WTC11 (cell line): Measurements from ENCODE around the gene NDST3. TPM values are rescaled to one million over a fixed set of nuclear protein-coding genes. Genes with fewer than 3 reads are reported as not detected.

Experiments
- ATAC-seq: fragments of 200-7000 bp; cut with Tn5 transposase; 2 replicates; pipeline ENCODE4 v1.10.0; 2021; ENCODE audit warnings: mild to moderate bottlenecking, moderate library complexity
- CTCF ChIA-PET: fragments of 300-600 bp; sonication (Branson Sonifier 250); formaldehyde crosslinking; loops from one replicate; lab custom pipeline; 2021; ENCODE audit warnings: antibody characterized with exemption; lab: Charles Lee
- POLR2A ChIA-PET: fragments of 350-600 bp; sonication (Branson Sonifier 250); formaldehyde crosslinking; loops from one replicate; lab custom pipeline; 2021; ENCODE audit warnings: antibody characterized with exemption; lab: Charles Lee
- DNase-seq: peaks from one replicate; pipeline ENCODE4 v3.0.0; 2021; ENCODE audit warnings: low spot score
- H3K27ac Mint-ChIP-seq: 2 replicates; pipeline ENCODE4 v1.8.0; 2021; ENCODE audit warnings: mixed read lengths
- H3K27me3 Mint-ChIP-seq: 2 replicates; pipeline ENCODE4 v1.8.0; 2021; ENCODE audit warnings: low read depth, mild to moderate bottlenecking, moderate library complexity, mixed read lengths
- H3K36me3 Mint-ChIP-seq: 2 replicates; pipeline ENCODE4 v1.8.0; 2021; ENCODE audit warnings: mixed read lengths
- H3K4me1 Mint-ChIP-seq: 2 replicates; pipeline ENCODE4 v1.8.0; 2022; ENCODE audit warnings: mixed read lengths
- H3K4me3 Mint-ChIP-seq: 2 replicates; pipeline ENCODE4 v1.8.0; 2021; ENCODE audit warnings: mild to moderate bottlenecking, moderate library complexity, mixed read lengths
- H3K9me3 Mint-ChIP-seq: 2 replicates; pipeline ENCODE4 v1.8.0; 2021; ENCODE audit warnings: mixed read lengths
- ATF2 ChIP-seq: sonication (generic); formaldehyde crosslinking; IDR thresholded peaks from 2 replicates; pipeline ENCODE4 v1.8.1; 2022; ENCODE audit warnings: low read depth, missing genetic modification reagents, borderline replicate concordance
- ATF6 ChIP-seq: sonication (generic); formaldehyde crosslinking; IDR thresholded peaks from 2 replicates; pipeline ENCODE4 v1.8.1; 2023; ENCODE audit warnings: mild to moderate bottlenecking, missing genetic modification reagents
- CBFB ChIP-seq: sonication (generic); formaldehyde crosslinking; IDR thresholded peaks from 2 replicates; pipeline ENCODE4 v1.8.1; 2022; ENCODE audit warnings: mild to moderate bottlenecking, low read depth, missing genetic modification reagents
- CDX4 ChIP-seq: fragments of 250-450 bp; sonication (Bioruptor Pico); IDR thresholded peaks from 2 replicates; pipeline ENCODE4 v1.9.0; 2021; ENCODE audit warnings: moderate library complexity, mild to moderate bottlenecking, inconsistent platforms, borderline replicate concordance
- ETV6 ChIP-seq: sonication (generic); formaldehyde crosslinking; IDR thresholded peaks from 2 replicates; pipeline ENCODE4 v1.8.1; 2022; ENCODE audit warnings: mild to moderate bottlenecking, missing genetic modification reagents
- GABPB1 ChIP-seq: sonication (generic); formaldehyde crosslinking; IDR thresholded peaks from 2 replicates; pipeline ENCODE4 v1.8.1; 2023; ENCODE audit warnings: mild to moderate bottlenecking, missing genetic modification reagents
- GRHL2 ChIP-seq: fragments of 250-450 bp; sonication (Bioruptor Pico); IDR thresholded peaks from 2 replicates; pipeline ENCODE4 v1.8.0; 2022; ENCODE audit warnings: mild to moderate bottlenecking, moderate library complexity; ENCODE audit not compliant: insufficient replicate concordance, severe bottlenecking
- KAT7 ChIP-seq: sonication (generic); formaldehyde crosslinking; IDR thresholded peaks from 2 replicates; pipeline ENCODE4 v1.8.1; 2023; ENCODE audit warnings: missing genetic modification reagents, mild to moderate bottlenecking, borderline replicate concordance
- MXD4 ChIP-seq: fragments of 250-450 bp; sonication (Bioruptor Pico); IDR thresholded peaks from 2 replicates; pipeline ENCODE4 v1.8.0; 2021; ENCODE audit warnings: mild to moderate bottlenecking, moderate library complexity, borderline replicate concordance
- NFYB ChIP-seq: sonication (generic); formaldehyde crosslinking; conservative IDR thresholded peaks from 2 replicates; pipeline ENCODE4 v1.8.0; 2022; ENCODE audit warnings: low read depth, missing genetic modification reagents
- RORB ChIP-seq: fragments of 250-450 bp; sonication (Bioruptor Pico); IDR thresholded peaks from 2 replicates; pipeline ENCODE4 v1.9.0; 2021; ENCODE audit warnings: mild to moderate bottlenecking
- SOX15 ChIP-seq: fragments of 250-450 bp; sonication (Bioruptor Pico); IDR thresholded peaks from 2 replicates; pipeline ENCODE4 v1.9.0; 2021; ENCODE audit warnings: mild to moderate bottlenecking
- TEAD1 ChIP-seq: sonication (generic); formaldehyde crosslinking; IDR thresholded peaks from 2 replicates; pipeline ENCODE4 v1.8.0; 2022; ENCODE audit warnings: mild to moderate bottlenecking, missing genetic modification reagents
- ZBTB21 ChIP-seq: sonication (generic); formaldehyde crosslinking; IDR thresholded peaks from 2 replicates; pipeline ENCODE4 v1.8.1; 2023; ENCODE audit warnings: mild to moderate bottlenecking, missing genetic modification reagents, borderline replicate concordance
- ZMAT4 ChIP-seq: fragments of 250-450 bp; sonication (Bioruptor Pico); IDR thresholded peaks from 2 replicates; pipeline ENCODE4 v1.9.0; 2021; ENCODE audit warnings: mild to moderate bottlenecking
- ZNF263 ChIP-seq: sonication (generic); formaldehyde crosslinking; IDR thresholded peaks from 2 replicates; pipeline ENCODE4 v1.8.1; 2022; ENCODE audit warnings: low read depth, mild to moderate bottlenecking, moderate library complexity, missing genetic modification reagents
- ZNF317 ChIP-seq: sonication (generic); formaldehyde crosslinking; IDR thresholded peaks from 2 replicates; pipeline ENCODE4 v1.8.1; 2023; ENCODE audit warnings: low read depth, mild to moderate bottlenecking, moderate library complexity, missing genetic modification reagents, borderline replicate concordance
- ZNF512 ChIP-seq: sonication (generic); formaldehyde crosslinking; IDR thresholded peaks from 2 replicates; pipeline ENCODE4 v1.8.1; 2022; ENCODE audit warnings: missing genetic modification reagents, borderline replicate concordance
- ZNF532 ChIP-seq: fragments of 250-450 bp; sonication (Bioruptor Pico); IDR thresholded peaks from 2 replicates; pipeline ENCODE4 v1.9.0; 2021; ENCODE audit warnings: mild to moderate bottlenecking, borderline replicate concordance
- total RNA-seq: library from RNA; stranded (reverse); gene quantifications from 3 replicates; pipeline ENCODE4 v1.2.3, GENCODE V29; 2021

The NDST3 gene
- total RNA-seq, 1 experiment from 2014 or later, result 0.37 TPM

- no peak for DNase-seq
These were observed 181.5 kb downstream of the NDST3 start for GRCh38 chr4:118215826-118216225.

More at GRCh38 chr4:118215826-118216225, 181.5 kb downstream of the NDST3 start:
- POLR2A ChIA-PET, result no interaction called here
- ATAC-seq, result no peak
- no peak overlapping the region for H3K27ac Mint-ChIP-seq
- no peak overlapping the region for H3K4me3 Mint-ChIP-seq
- TF ChIP-seq NFYB (CRISPR knock-in tag), result no peak
- TF ChIP-seq ZMAT4 (CRISPR knock-in tag), result no peak
- TF ChIP-seq ZNF532 (CRISPR knock-in tag), result no peak
- TF ChIP-seq GRHL2, result no peak
- no peak for TF ChIP-seq MXD4
- TF ChIP-seq TEAD1 (CRISPR knock-in tag), result no peak
- no peak for TF ChIP-seq KAT7
- TF ChIP-seq ZNF512, result no peak
- TF ChIP-seq ZNF263, result no peak
- no peak for TF ChIP-seq ZNF317 (CRISPR knock-in tag)
- TF ChIP-seq SOX15, result no peak
- TF ChIP-seq CDX4 (CRISPR knock-in tag), result no peak
- TF ChIP-seq ATF6, result no peak
- TF ChIP-seq CBFB (CRISPR knock-in tag), result no peak
- no peak for TF ChIP-seq ATF2
- no peak for TF ChIP-seq RORB (CRISPR knock-in tag)
- TF ChIP-seq ETV6 (CRISPR knock-in tag), result no peak
- no peak for TF ChIP-seq GABPB1
- no peak for TF ChIP-seq ZBTB21 (CRISPR knock-in tag)
- no peaks in the 10 kb centered on the region for H3K4me1 Mint-ChIP-seq
- no peaks in the 10 kb centered on the region for H3K9me3 Mint-ChIP-seq
- no peaks in the 10 kb centered on the region for H3K27me3 Mint-ChIP-seq
- CTCF ChIA-PET, result no interaction called here
- no peaks in the 10 kb centered on the region for H3K36me3 Mint-ChIP-seq
